Suprapubic skin (tissue), 4 donors: Measurements from ENCODE around the gene SYK.

Experiments used
- CTCF ChIP-seq, 2 donors: fragments of 200-600 bp in 1 of 2; fragments of 450-650 bp in 1 of 2; sonication (generic) in 1 of 2; IDR thresholded peaks; one replicate each; pipeline ENCODE4 v1.5.1; 2016 to 2019; ENCODE audit warnings: antibody characterized with exemption in 2 of 2, mild to moderate bottlenecking in 1 of 2, moderate library complexity in 1 of 2
- EP300 ChIP-seq: sonication (generic); formaldehyde crosslinking; IDR thresholded peaks from one replicate; pipeline ENCODE4 v1.6.1; 2017; ENCODE audit warnings: antibody characterized with exemption
- POLR2A ChIP-seq, 2 donors: fragments of 450-650 bp; IDR thresholded peaks; one replicate each; pipeline ENCODE4 v1.6.1; 2017; ENCODE audit warnings: antibody characterized with exemption in 2 of 2, mild to moderate bottlenecking in 2 of 2, moderate library complexity in 2 of 2
- POLR2AphosphoS5 ChIP-seq, 3 donors: sonication (generic); formaldehyde crosslinking; IDR thresholded peaks; one replicate each; pipeline ENCODE4 v1.6.1; 2017; ENCODE audit warnings: antibody characterized with exemption in 3 of 3

GRCh38 chr9:90813046-90813445 lies 11.4 kb downstream of the SYK start:
- TF ChIP-seq CTCF (IDR thresholded peaks at IDR 0.05) = no peak
- no peak for TF ChIP-seq EP300
- no peak for TF ChIP-seq POLR2AphosphoS5 (IDR thresholded peaks at IDR 0.05)
- TF ChIP-seq POLR2A (IDR thresholded peaks at IDR 0.05) = no peak
